Kidney epithelial cell (primary cell): Measurements from ENCODE around the gene TMEM52B. TPM values are rescaled to one million over a fixed set of nuclear protein-coding genes. Genes with fewer than 3 reads are reported as not detected.
"Not testable (repeated sequence)": the region's sequence is repeated elsewhere in the genome, so short reads cannot be mapped to it uniquely, and the experiment has no call there.

Experiments
- DNase-seq: peaks from one replicate; pipeline ENCODE4 v3.0.0-alpha.2; 2010; ENCODE audit warnings: low read depth
- H3K27me3 ChIP-seq: 2 replicates; pipeline ENCODE4 v1.6.0; 2011; ENCODE audit warnings: low read length; ENCODE audit not compliant: control insufficient read depth, insufficient read depth
- H3K36me3 ChIP-seq: 2 replicates; pipeline ENCODE4 v1.5.1; 2011; ENCODE audit warnings: low read length; ENCODE audit not compliant: control insufficient read depth, insufficient read depth
- H3K4me3 ChIP-seq: 2 replicates; pipeline ENCODE4 v1.5.1; 2011; ENCODE audit warnings: low read depth, mild to moderate bottlenecking, control low read depth, low read length
- CTCF ChIP-seq: IDR thresholded peaks from 2 replicates; pipeline ENCODE4 v1.5.1; 2011; ENCODE audit warnings: mild to moderate bottlenecking, moderate library complexity, low read length, control low read depth, inconsistent platforms; ENCODE audit not compliant: insufficient read depth, poor library complexity, severe bottlenecking
- total RNA-seq: library from RNA; depleted of rRNA; stranded (reverse); fragments of >200 nt; gene quantifications from 2 replicates; pipeline ENCODE4 v1.2.3, GENCODE V29; 2015

TMEM52B gene
- total RNA-seq, 1 donor from 2014 or later, result not detected

GRCh38 chr12:10196210-10196609, 17.4 kb downstream of the TMEM52B start:
- TF ChIP-seq CTCF, result no peak
- Histone ChIP-seq H3K36me3 (no peaks in the 10 kb centered on the region), H3K27me3 (no peaks in the 10 kb centered on the region), H3K4me3 (no peak overlapping the region)
- no peak for DNase-seq

- no peak for TF ChIP-seq CTCF
- Histone ChIP-seq H3K4me3 (no peak overlapping the region), H3K27me3 (no peaks in the 10 kb centered on the region), H3K36me3 (no peaks in the 10 kb centered on the region)
- DNase-seq, result no peak
Observed at GRCh38 chr12:10197879-10198278, 19.0 kb downstream of the TMEM52B start.

- H3K4me3 ChIP-seq, H3K27me3 ChIP-seq, DNase-seq, H3K36me3 ChIP-seq: not testable (repeated sequence)
Observed at GRCh38 chr12:10204495-10204894, 25.7 kb downstream of the TMEM52B start.

GRCh38 chr12:10205220-10205807, 26.5 kb downstream of the TMEM52B start:
- no peak for TF ChIP-seq CTCF
- Histone ChIP-seq H3K4me3 (no peak overlapping the region), H3K27me3 (no peaks in the 10 kb centered on the region), H3K36me3 (no peaks in the 10 kb centered on the region)
- DNase-seq, result no peak

- TF ChIP-seq CTCF, result no peak
- no peaks in the 10 kb centered on the region for H3K27me3 ChIP-seq
- no peak overlapping the region for H3K4me3 ChIP-seq
- H3K36me3 ChIP-seq, result no peaks in the 10 kb centered on the region
- DNase-seq, result no peak
Observed at GRCh38 chr12:10207136-10207535, 28.3 kb downstream of the TMEM52B start.

- TF ChIP-seq CTCF, result no peak
- H3K36me3 ChIP-seq, result no peaks in the 10 kb centered on the region
- no peak overlapping the region for H3K4me3 ChIP-seq
- no peaks in the 10 kb centered on the region for H3K27me3 ChIP-seq
- DNase-seq, result no peak
Observed at GRCh38 chr12:10210225-10210624, 31.4 kb downstream of the TMEM52B start.
